ENCODE results near the gene SASH1. TPM values are rescaled to one million over a fixed set of nuclear protein-coding genes. Genes with fewer than 3 reads are reported as not detected.

SASH1 gene
- polyA plus RNA-seq, 1 donor: 30.2 TPM

- DNase-seq: no peak
Observed at GRCh38 chr6:148457843-148458159, 115.2 kb downstream of the SASH1 start.

- DNase-seq: no peak
Observed at GRCh38 chr6:148459238-148459637, 116.6 kb downstream of the SASH1 start.

GRCh38 chr6:148460876-148461646 is 118.4 kb downstream of the SASH1 start:
- no peak for DNase-seq

GRCh38 chr6:148461986-148462577 is 119.4 kb downstream of the SASH1 start:
- DNase-seq: no peak

GRCh38 chr6:148463671-148464070 is 121.0 kb downstream of the SASH1 start:
- no peak for DNase-seq

- DNase-seq: peak; percentile 79
Observed at GRCh38 chr6:148464319-148465010, 121.8 kb downstream of the SASH1 start.

GRCh38 chr6:148465011-148465335 is 122.3 kb downstream of the SASH1 start:
- DNase-seq: no peak

- DNase-seq: no peak
Observed at GRCh38 chr6:148465670-148466069, 123.0 kb downstream of the SASH1 start.

- DNase-seq: no peak
Observed at GRCh38 chr6:148466158-148466557, 123.5 kb downstream of the SASH1 start.

- no peak for DNase-seq
Observed at GRCh38 chr6:148467926-148468325, 125.3 kb downstream of the SASH1 start.

GRCh38 chr6:148470156-148470555 is 127.5 kb downstream of the SASH1 start:
- no peak for DNase-seq

GRCh38 chr6:148470606-148471465 is 128.2 kb downstream of the SASH1 start:
- no peak for DNase-seq

- peak; percentile 53 for DNase-seq
Observed at GRCh38 chr6:148471624-148472159, 129.1 kb downstream of the SASH1 start.

- DNase-seq: peak; percentile 53
Observed at GRCh38 chr6:148472171-148473105, 129.8 kb downstream of the SASH1 start.

GRCh38 chr6:148479497-148479896 is 136.9 kb downstream of the SASH1 start:
- no peak for DNase-seq

- no peak for DNase-seq
Observed at GRCh38 chr6:148487461-148487860, 144.8 kb downstream of the SASH1 start.

- no peak for DNase-seq
Observed at GRCh38 chr6:148491638-148492251, 149.1 kb downstream of the SASH1 start.

- no peak for DNase-seq
Observed at GRCh38 chr6:148492654-148493290, 150.1 kb downstream of the SASH1 start.

GRCh38 chr6:148493424-148493823 is 150.8 kb downstream of the SASH1 start:
- no peak for DNase-seq

GRCh38 chr6:148494226-148494625 is 151.6 kb downstream of the SASH1 start:
- DNase-seq: no peak

All from left kidney (tissue), 2 donors.